NCI-H187 treated with DMSO at 0.1 percent for 48 hours (cell line): ENCODE results near the gene TRIM44.

Source experiments
- DNase-seq: peaks from one replicate; lab custom pipeline; 2025; lab: John Stamatoyannopoulos, UW

The TRIM44 gene, protein sequence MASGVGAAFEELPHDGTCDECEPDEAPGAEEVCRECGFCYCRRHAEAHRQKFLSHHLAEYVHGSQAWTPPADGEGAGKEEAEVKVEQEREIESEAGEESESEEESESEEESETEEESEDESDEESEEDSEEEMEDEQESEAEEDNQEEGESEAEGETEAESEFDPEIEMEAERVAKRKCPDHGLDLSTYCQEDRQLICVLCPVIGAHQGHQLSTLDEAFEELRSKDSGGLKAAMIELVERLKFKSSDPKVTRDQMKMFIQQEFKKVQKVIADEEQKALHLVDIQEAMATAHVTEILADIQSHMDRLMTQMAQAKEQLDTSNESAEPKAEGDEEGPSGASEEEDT

DNA sequence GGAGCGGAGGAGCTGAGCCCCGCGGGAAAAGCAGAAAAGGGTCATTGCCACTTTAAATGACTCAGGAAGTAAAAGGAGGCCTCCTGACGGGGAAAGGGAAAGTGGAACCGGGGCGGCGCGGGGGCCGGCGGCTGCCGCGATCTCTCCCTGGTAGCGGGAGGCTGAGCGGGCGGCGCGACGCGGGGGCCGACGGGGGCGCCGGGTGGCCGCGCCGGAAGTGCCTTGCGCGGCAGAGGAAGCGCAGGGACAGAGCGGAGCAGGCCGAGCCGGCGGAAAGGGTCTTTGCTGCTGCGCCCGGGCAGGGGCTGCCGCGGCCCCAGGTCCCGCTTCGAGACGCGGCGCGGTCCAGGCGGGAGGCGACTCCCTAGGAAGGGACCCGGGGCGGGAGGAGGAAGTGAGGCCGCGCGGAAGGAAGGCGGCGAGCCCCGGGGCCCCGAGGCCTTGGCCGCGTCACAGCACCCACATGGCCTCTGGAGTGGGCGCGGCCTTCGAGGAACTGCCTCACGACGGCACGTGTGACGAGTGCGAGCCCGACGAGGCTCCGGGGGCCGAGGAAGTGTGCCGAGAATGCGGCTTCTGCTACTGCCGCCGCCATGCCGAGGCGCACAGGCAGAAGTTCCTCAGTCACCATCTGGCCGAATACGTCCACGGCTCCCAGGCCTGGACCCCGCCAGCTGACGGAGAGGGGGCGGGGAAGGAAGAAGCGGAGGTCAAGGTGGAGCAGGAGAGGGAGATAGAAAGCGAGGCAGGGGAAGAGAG is at the start of gene TRIM44:
TRIM44 (plus strand) TSS at position 127 of the 759 bp plus-strand sequence; CDS start at position 464, 337 bp downstream.
- DNase-seq: peak; percentile 51

DNA sequence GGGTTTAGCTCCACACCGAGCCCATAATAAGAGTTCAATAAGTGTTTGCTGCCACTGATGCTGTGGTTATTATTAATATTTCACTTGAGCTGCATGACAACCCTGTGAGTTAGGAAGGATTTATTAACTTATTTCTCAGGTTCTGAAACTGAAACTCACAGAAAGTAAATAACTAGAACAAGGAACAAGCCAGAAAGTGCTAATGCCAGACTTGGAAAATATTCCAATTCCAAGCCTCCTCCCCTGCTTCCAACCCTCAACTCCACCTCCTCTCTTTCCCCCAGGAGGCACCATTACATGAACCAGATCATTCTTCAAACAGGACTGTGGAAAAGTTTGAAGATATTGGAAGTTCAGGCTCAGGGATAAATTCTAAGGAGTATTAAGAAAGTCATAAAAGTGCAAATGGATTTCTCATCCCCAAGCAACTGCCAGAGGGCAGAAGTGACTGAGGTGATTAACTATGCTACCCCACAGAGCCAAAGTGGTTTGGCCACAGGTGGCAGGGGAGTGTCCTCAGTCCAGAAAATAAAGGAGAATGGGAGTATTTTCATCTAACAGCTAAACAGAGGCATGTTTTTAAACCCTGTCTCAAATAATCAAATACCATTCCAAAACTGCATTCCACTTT is 47.5 kb upstream of the TRIM44 start:
- DNase-seq: no peak

DNA sequence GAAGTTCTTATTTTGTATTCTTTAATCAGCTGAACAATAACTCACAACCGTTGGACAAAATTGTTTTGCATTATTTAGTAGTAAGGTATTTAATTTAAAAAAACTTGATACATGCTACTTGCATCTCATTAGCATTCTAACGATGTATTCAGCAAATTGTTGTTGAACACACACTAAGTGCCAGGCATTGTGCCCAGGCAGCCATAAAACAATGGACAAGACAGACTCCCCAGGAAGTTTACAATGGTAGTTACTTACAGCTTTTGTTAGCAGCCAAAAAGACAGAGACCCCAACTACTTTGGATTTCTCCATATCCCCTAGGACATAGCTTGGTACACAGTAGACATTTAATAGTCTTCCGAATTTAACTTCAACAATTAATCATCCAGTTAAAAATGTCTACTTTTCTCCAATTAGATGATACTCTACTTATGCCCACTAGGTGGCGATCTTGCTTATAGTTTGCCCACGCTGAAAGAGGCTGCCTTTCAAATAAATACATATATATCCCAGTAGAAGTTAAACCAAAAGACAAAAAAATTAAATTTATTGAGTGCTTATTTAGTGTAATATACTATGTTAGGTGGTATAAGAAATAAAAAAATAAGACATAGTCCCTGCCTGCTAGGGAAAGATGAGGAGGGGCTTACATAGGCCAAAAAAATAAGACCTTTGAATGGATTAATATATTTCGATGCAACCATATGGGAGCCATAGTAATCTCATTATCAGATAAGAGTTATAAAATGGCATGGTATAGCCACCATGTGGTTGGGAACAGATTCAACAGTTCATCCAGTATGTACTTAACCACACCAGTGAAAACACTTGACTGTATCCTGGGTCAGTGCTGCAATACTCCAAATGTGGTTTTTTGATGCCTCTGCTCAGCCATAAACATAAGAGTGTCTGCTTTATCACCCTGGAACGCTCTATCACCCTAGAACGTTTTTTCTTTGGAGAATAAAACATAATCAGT is 46.4 kb upstream of the TRIM44 start:
- peak; percentile 42 for DNase-seq

DNA sequence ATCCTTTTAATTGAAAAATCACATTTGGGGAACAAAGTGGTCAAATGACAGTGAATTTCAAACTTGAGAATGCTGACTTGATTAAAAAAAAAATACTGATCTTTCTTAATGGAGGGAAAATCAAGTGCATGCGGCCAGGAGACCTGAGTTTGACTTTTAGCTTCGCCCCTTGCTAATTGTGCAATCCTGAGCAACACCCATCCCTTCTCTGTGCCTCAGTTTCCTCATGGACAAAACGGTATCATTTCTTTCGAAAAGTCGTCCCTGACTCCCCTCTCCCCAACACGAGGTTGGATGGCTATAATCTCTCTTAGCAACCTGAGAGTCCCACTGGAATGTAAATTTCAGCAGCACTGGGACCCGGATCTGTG is 45.3 kb upstream of the TRIM44 start:
- no peak for DNase-seq

DNA sequence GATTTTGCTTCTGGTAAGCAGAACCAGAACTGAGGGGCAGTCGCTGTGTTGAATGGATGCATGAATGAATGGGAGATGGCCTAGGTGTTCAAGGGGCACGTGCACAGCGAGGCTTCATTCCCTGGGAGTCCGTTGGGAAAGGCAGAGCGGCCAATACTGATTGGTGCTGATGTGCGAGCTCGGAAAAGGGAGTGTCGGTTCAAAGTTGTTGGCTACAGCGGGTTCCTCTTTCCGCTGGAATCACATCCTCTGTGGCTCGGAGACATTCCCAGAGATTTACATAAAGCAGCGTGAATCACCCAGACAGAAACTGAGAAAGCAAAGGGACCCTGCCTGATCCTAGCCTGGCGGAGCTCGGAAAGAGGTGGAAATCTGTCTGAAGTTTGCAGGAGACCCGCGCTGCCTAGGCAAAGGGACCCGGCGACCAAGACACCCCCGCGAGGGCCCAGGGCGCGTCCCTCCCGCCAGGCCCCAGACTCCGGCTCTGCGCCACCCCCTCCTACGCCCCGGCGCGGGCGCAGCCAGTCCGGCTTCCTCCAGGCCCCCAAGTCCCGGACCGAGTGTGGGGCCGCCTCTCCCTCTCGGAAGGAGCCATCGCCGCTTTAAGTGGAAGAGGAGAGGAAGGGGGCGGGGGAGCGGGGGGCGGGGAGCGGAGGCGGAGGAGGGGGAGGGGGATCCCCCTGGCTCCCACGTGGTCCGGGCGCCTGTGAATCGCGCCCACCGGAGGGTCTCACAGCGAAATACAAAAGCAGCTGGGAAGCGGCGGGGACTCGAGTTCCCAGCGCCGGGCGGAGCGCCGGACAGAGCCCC is 44.7 kb upstream of the TRIM44 start, which contains the start of gene FJX1:
FJX1 (plus strand) TSS at position 774 of the 810 bp plus-strand sequence. CDS start 177 bp downstream, outside the sequence.
- DNase-seq: no peak

DNA sequence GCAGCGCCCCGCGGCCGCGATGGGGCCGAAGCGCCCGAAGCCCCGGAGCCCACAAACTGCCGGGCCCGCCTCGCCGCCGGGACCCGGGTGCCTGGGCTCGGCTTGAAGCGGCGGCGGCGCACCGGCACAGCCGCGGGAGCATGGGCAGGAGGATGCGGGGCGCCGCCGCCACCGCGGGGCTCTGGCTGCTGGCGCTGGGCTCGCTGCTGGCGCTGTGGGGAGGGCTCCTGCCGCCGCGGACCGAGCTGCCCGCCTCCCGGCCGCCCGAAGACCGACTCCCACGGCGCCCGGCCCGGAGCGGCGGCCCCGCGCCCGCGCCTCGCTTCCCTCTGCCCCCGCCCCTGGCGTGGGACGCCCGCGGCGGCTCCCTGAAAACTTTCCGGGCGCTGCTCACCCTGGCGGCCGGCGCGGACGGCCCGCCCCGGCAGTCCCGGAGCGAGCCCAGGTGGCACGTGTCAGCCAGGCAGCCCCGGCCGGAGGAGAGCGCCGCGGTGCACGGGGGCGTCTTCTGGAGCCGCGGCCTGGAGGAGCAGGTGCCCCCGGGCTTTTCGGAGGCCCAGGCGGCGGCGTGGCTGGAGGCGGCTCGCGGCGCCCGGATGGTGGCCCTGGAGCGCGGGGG is 44.0 kb upstream of the TRIM44 start:
- no peak for DNase-seq

DNA sequence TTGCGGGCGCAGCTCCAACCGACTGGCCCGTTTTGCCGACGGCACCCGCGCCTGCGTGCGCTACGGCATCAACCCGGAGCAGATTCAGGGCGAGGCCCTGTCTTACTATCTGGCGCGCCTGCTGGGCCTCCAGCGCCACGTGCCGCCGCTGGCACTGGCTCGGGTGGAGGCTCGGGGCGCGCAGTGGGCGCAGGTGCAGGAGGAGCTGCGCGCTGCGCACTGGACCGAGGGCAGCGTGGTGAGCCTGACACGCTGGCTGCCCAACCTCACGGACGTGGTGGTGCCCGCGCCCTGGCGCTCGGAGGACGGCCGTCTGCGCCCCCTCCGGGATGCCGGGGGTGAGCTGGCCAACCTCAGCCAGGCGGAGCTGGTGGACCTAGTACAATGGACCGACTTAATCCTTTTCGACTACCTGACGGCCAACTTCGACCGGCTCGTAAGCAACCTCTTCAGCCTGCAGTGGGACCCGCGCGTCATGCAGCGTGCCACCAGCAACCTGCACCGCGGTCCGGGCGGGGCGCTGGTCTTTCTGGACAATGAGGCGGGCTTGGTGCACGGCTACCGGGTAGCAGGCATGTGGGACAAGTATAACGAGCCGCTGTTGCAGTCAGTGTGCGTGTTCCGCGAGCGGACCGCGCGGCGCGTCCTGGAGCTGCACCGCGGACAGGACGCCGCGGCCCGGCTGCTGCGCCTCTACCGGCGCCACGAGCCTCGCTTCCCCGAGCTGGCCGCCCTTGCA is 43.3 kb upstream of the TRIM44 start:
- DNase-seq: no peak

DNA sequence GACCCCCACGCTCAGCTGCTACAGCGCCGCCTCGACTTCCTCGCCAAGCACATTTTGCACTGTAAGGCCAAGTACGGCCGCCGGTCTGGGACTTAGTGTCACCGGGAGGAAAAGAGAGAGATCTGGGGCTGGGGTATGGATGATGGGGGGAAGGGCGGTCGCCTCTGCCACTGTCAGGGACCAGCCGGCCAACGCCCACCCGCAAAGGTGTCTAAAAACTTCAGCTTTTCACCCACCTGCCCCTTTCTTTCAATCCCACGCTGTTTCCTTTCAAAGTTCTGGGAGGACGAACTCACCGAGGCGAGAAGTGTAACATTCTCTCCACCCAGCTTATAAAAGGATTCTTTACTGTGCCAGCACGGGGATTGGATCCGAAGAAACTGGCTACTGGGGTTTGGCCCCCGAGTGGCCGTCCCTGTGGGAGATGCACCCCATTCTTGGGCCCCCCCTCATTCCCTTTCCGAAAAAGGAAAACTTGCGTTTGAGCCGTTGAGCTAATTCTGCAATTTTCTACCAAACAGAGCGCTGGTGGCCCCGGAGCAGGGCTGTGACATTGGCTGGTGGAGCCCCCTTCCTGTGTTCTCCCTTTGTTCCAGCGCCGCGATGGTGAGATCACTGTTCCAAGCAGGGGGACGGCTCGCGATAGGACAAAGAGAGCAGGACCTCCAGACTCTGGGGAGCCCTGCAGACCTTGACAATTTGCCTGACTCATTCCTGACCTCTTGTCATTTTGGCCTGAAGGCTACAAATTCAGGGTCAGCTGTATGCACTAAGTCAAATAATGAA is 42.5 kb upstream of the TRIM44 start:
- DNase-seq: no peak

DNA sequence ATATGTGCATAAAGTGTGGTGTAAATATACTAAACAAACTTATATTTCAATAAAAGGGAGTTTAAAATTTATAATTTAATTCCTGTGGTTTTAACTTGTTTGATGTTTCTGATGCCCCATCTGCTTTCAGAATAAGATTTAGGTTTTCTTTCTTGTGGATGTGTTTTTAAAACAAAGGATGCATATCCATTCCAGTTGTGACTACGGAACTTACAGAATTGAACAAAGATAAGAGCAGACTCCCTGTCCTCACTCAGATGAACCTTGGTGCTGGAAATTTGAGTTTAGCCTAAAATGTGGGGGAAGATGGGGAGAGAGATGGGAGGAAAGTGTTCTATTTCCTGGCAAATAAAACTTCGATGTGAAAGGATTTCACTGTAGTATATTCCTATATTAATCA is 41.8 kb upstream of the TRIM44 start:
- DNase-seq: no peak

DNA sequence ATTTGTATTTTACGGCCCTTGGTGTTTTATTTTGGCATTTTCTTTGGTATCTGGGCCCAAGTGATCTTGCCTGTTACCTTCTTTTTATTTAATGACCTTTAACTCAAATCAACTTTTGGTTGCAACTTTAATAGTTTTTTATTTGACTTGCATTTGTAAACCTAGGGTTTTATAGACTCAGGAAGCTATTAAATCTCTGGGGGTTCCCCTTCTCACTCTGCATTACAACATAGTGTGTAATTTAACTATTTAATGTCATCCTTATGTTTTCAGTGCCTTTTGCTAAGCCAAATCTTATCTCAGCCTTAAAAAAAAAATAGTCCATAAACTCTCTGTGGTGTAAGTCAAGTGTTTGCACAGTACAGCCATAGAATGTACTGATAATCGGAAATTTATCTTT is 41.0 kb upstream of the TRIM44 start:
- no peak for DNase-seq

DNA sequence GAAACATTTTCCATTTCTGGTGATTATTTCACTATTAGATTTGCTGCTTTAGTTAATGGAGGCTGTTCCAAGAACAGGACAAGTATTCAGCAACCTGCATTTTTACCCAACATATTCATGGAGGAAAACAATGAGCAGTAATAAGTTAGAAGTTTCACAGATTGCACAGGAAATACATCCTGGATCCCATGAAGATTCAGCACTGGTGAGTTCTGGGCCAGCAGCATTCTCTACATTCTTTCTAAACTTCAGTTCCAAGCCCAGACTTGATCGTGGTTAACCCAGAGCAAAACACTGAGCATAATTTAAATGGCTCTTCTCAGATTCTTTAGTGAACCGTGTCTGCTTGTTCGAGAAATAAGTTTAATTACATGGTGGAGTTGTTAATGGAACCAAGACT is 40.5 kb upstream of the TRIM44 start:
- no peak for DNase-seq

DNA sequence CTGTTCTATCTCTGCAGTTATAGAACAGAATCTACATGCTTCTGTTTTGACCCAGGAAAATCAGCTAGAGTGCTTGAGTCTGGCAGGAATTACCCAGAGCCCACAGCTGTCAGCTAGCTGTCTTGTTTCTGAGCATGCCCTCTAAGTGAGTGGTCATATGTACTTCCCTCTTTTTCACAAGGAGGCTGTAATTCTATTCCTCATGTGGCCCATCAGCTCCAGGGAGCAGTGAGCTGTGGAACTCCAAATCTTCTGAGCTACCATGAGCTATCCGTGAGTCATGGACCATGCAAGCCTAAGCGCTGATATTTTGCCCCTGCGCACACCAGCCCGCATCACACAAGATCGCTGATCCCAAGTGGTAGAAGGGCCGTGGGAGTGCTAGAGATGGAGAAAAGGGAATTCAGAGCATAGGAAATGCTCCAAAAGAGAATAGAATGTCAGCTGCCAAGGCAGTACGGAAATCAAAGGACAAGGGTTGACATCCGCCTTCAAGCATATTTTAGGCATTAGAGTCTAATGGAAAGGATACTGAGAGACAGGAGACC is 38.9 kb upstream of the TRIM44 start:
- no peak for DNase-seq

DNA sequence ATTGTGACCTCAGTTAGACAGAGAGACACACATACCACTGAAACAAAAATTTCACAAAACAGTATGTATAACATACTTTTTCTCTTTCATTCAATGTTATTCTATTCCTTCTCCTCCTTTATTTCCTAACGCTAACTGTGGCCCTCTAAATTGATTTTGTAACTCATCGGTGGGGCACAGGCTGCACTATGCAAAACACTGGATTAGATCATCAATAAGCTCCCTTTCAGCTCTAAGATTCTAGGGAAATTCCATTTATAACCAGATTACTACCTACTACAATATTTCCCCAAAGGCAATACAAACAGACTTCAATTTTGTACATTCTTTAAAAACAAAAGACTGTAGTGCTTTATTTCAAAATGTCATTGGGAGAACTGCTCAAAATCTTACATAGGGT is 38.3 kb upstream of the TRIM44 start:
- no peak for DNase-seq

DNA sequence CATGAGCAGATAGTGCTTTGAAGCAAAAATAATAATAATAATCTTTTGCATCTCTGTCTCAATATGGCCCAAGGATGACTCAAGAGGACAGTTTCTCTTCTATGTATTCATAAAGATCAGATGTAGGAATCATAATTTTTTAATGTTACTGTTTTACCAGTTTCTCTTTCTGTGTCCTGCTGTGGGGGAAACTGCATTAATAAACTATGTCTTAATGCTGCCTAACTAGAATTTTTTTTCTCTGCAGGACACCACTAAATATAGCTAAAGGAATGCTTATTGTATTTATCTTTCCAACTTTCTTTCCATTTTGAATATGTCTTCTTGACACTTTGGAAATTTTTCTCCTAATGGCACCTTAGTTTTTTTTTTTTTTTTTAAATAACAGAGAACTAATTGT is 37.8 kb upstream of the TRIM44 start:
- no peak for DNase-seq

DNA sequence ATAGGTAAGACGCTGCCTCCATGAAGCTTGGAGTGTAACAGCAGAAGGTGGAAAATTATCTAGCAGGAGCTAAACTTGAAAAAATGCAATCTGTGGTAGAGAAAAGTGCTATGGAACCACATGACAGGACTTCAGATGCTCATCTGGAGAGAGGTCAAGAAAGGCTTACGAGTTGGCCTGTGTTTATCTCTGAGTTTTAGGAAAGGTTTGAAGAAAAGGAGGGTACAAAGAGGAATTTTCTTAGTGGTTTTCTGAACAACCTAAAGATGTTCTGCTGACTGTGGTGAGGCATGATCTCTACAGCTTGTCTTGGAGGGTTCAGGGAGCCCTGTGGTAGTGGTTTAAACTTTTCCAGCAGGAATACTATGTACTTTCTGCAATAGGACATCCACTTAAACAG is 36.1 kb upstream of the TRIM44 start:
- no peak for DNase-seq

DNA sequence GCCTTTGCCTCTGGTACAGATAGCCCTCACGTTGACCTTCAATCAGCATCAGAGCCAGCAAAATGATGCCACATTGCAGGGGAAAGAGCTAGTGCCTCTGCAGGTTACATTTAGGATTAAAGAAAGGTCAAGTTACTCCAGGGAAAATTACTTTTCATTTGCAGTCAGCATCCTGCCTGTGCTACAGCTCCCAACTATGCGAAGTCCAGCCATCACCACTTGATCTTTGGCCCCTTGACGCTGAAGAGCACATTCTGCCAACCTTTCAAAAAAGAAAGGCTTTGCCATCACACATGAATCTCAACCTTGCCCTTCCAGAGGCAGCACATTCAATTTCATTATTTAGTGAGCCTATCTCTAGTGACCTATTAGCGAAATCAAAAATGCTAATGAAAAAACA is 33.1 kb upstream of the TRIM44 start:
- no peak for DNase-seq

DNA sequence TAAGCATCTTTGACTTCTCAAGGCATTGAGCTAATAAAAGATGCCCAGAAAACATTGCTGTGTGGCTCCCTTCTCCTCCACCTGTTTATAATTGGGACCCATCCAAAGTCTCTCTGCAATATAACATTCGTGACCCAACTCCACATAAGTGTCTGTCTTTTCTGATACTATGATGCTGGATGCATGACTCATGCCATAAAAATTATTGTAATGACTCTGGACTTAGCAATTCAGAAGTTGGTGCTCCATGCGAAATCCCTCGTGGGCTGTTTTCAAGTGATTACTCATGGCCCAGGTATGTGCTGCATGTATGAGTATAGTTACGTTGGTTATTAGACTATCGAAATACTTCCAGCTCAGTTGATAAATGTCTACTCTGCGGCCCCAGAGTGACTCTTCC is 32.7 kb upstream of the TRIM44 start:
- DNase-seq: no peak

DNA sequence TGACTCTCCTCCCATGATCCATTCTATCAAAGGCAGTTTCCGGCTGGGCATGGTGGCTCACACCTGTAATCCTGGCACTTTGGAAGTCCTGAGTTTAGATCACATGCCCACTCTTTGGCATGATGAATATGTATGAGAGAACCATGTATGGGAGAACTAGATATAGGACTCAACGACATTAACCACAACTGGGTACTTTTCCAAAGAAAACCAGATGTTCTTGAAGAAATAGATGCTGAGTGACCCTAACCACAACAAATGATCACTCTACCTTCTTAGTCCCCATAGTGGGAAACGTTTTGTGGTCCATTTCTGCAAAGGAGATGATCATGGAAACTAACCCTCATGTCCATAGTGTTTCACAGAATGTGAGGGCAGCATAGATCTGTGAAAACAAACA is 30.7 kb upstream of the TRIM44 start:
- DNase-seq: no peak

DNA sequence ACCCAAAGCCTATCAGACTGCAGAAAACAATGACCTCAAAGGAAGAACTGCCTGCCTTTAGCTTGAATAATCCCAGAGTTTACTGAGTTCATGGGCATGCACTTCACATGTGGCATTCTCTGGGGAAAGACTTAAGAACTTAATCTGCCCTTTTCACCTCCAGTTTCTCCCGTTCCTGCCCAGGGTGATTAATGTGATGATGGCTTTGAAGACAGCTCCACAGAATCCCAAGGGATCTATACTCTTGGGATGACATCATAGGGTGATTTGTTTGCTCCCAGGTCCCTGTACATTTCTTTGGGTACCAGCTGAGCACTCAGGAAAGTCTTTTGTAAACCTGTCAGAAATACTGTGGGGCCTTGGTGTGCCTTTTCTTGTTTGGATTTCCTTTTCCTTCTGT is 30.3 kb upstream of the TRIM44 start:
- DNase-seq: no peak
